H9 (cell line): ENCODE results near the gene TMEM245. TPM values are rescaled to one million over a fixed set of nuclear protein-coding genes. Genes with fewer than 3 reads are reported as not detected.

Source experiments
- DNase-seq: peaks from one replicate; pipeline ENCODE4 v3.0.0-alpha.2; 2017
- H2AFZ ChIP-seq: one replicate; pipeline ENCODE4 v1.6.1; 2013; ENCODE audit warnings: mild to moderate bottlenecking, low read length, control low read depth, moderate library complexity
- H2AK5ac ChIP-seq: 2 replicates; pipeline ENCODE4 v1.6.1; 2013; ENCODE audit warnings: low read length, control low read depth, mixed read lengths; ENCODE audit not compliant: insufficient read length
- H2BK120ac ChIP-seq: one replicate; pipeline ENCODE4 v1.6.1; 2013; ENCODE audit warnings: low read depth, mild to moderate bottlenecking, low read length, control low read depth, inconsistent platforms; ENCODE audit not compliant: poor library complexity, severe bottlenecking
- H2BK12ac ChIP-seq: 2 replicates; pipeline ENCODE4 v1.6.1; 2013; ENCODE audit warnings: low read length, control low read depth, mixed read lengths, low read depth; ENCODE audit not compliant: insufficient read length
- H2BK15ac ChIP-seq: 2 replicates; pipeline ENCODE4 v1.6.1; 2013; ENCODE audit warnings: low read depth, low read length, control low read depth
- H2BK20ac ChIP-seq: one replicate; pipeline ENCODE4 v1.6.1; 2013; ENCODE audit warnings: low read depth, mild to moderate bottlenecking, low read length, control low read depth, inconsistent platforms; ENCODE audit not compliant: poor library complexity, severe bottlenecking
- H2BK5ac ChIP-seq: 2 replicates; pipeline ENCODE4 v1.6.1; 2013; ENCODE audit warnings: low read length, control low read depth, mixed read lengths; ENCODE audit not compliant: insufficient read length
- H3K14ac ChIP-seq: 2 replicates; pipeline ENCODE4 v1.6.1; 2013; ENCODE audit warnings: low read length, control low read depth; ENCODE audit not compliant: insufficient read depth
- H3K18ac ChIP-seq: 2 replicates; pipeline ENCODE4 v1.6.1; 2013; ENCODE audit warnings: low read depth, mild to moderate bottlenecking, mixed read lengths, low read length, control low read depth; ENCODE audit not compliant: insufficient read length
- H3K23ac ChIP-seq: 2 replicates; pipeline ENCODE4 v1.6.1; 2013; ENCODE audit warnings: low read length, control low read depth, mixed read lengths, low read depth; ENCODE audit not compliant: insufficient read length
- H3K23me2 ChIP-seq: 2 replicates; pipeline ENCODE4 v1.6.1; 2013; ENCODE audit warnings: low read depth, mild to moderate bottlenecking, mixed read lengths, low read length, control low read depth; ENCODE audit not compliant: insufficient read length, poor library complexity, severe bottlenecking
- H3K27ac ChIP-seq: 2 replicates; pipeline ENCODE4 v1.5.1; 2013; ENCODE audit warnings: low read length, control low read depth, mixed read lengths, low read depth; ENCODE audit not compliant: insufficient read length
- H3K27me3 ChIP-seq: 2 replicates; pipeline ENCODE4 v1.6.1; 2013; ENCODE audit warnings: low read length, control low read depth, inconsistent platforms; ENCODE audit not compliant: insufficient read depth
- H3K4ac ChIP-seq: 2 replicates; pipeline ENCODE4 v1.6.1; 2013; ENCODE audit warnings: low read depth, mild to moderate bottlenecking, control low read depth, inconsistent platforms, low read length, moderate library complexity
- H3K4me1 ChIP-seq: 2 replicates; pipeline ENCODE4 v1.6.1; 2013; ENCODE audit warnings: low read length, control low read depth, inconsistent platforms; ENCODE audit not compliant: insufficient read depth
- H3K4me2 ChIP-seq: 2 replicates; pipeline ENCODE4 v1.6.1; 2013; ENCODE audit warnings: low read length, control low read depth, mixed read lengths; ENCODE audit not compliant: insufficient read length, insufficient read depth
- H3K56ac ChIP-seq: 2 replicates; pipeline ENCODE4 v1.6.1; 2013; ENCODE audit warnings: low read depth, mild to moderate bottlenecking, mixed read lengths, low read length, control low read depth; ENCODE audit not compliant: insufficient read length
- H3K79me1 ChIP-seq: 2 replicates; pipeline ENCODE4 v1.6.1; 2013; ENCODE audit warnings: low read depth, mild to moderate bottlenecking, moderate library complexity, low read length, control low read depth, inconsistent platforms; ENCODE audit not compliant: insufficient read depth, poor library complexity, severe bottlenecking
- H3K79me2 ChIP-seq: 2 replicates; pipeline ENCODE4 v1.6.1; 2013; ENCODE audit warnings: low read length, control low read depth, inconsistent platforms; ENCODE audit not compliant: insufficient read depth
- H3K9ac ChIP-seq: 2 replicates; pipeline ENCODE4 v1.6.1; 2013; ENCODE audit warnings: low read length, control low read depth, mixed read lengths; ENCODE audit not compliant: insufficient read length; ENCODE audit errors: extremely low read depth
- H3K9me3 ChIP-seq: one replicate; pipeline ENCODE4 v1.6.1; 2013; ENCODE audit warnings: low read depth, low read length, inconsistent platforms; ENCODE audit not compliant: control insufficient read depth
- H3T11ph ChIP-seq: one replicate; pipeline ENCODE4 v1.6.1; 2013; ENCODE audit warnings: mild to moderate bottlenecking, low read length, control low read depth, inconsistent platforms
- H4K20me1 ChIP-seq: one replicate; pipeline ENCODE4 v1.6.1; 2013; ENCODE audit not compliant: control insufficient read depth, insufficient read length, insufficient read depth
- H4K5ac ChIP-seq: 2 replicates; pipeline ENCODE4 v1.6.1; 2013; ENCODE audit warnings: low read depth, mild to moderate bottlenecking, mixed read lengths, low read length, control low read depth; ENCODE audit not compliant: insufficient read length
- H4K8ac ChIP-seq: replicated peaks from 2 replicates; pipeline ENCODE4 v1.6.1; 2013; ENCODE audit warnings: low read length, control low read depth, mixed read lengths, low read depth; ENCODE audit not compliant: insufficient read length
- H4K91ac ChIP-seq: 2 replicates; pipeline ENCODE4 v1.6.1; 2013; ENCODE audit warnings: low read depth, mild to moderate bottlenecking, moderate library complexity, mixed read lengths, low read length, control low read depth; ENCODE audit not compliant: insufficient read length
- H3K27ac Mint-ChIP-seq, 3 experiments: 2 replicates in 2 of 3; 3 replicates in 1 of 3; pipeline ENCODE4 v1.8.0; 2020 to 2021; ENCODE audit warnings: mixed read lengths in 3 of 3, mild to moderate bottlenecking in 1 of 3, moderate library complexity in 1 of 3
- H3K27me3 Mint-ChIP-seq: 2 replicates; pipeline ENCODE4 v1.8.0; 2021; ENCODE audit warnings: low read depth, mild to moderate bottlenecking, moderate library complexity, mixed read lengths
- H3K36me3 Mint-ChIP-seq, 3 experiments: 2 replicates in 2 of 3; 3 replicates in 1 of 3; pipeline ENCODE4 v1.8.0; 2020 to 2021; ENCODE audit warnings: low read depth in 3 of 3, mixed read lengths in 3 of 3; ENCODE audit not compliant: insufficient read depth in 1 of 3
- H3K4me1 Mint-ChIP-seq, 2 experiments: 2 replicates each; pipeline ENCODE4 v1.8.0; 2020; ENCODE audit warnings: mixed read lengths in 2 of 2
- H3K4me3 Mint-ChIP-seq, 2 experiments: 2 replicates in 1 of 2; 3 replicates in 1 of 2; pipeline ENCODE4 v1.8.0; 2020 to 2021; ENCODE audit warnings: mild to moderate bottlenecking in 2 of 2, mixed read lengths in 2 of 2, moderate library complexity in 1 of 2
- H3K9me3 Mint-ChIP-seq, 2 experiments: 2 replicates in 1 of 2; 3 replicates in 1 of 2; pipeline ENCODE4 v1.8.0; 2020; ENCODE audit warnings: mild to moderate bottlenecking in 2 of 2, mixed read lengths in 2 of 2, moderate library complexity in 1 of 2
- WGBS: extraction: QIAGEN DNeasy Blood & Tissue Kit; methylation state at CpG from one replicate; pipeline ENCODE4 v1.1.7; 2013; ENCODE audit warnings: missing lambda C conversion rate, low lambda C conversion rate, mixed read lengths; ENCODE audit not compliant: insufficient read length; ENCODE audit errors: extremely low coverage; 5-methylcytosine and 5-hydroxymethylcytosine counted together
- total RNA-seq: library from RNA; stranded (reverse); gene quantifications from 2 replicates; pipeline ENCODE4 v1.2.1, GENCODE V29; 2021
- TF ChIP-seq, protein P1 (sequence below): fragments of 200-600 bp; sonication (generic); conservative IDR thresholded peaks from 3 replicates; pipeline ENCODE4 v1.8.0; 2021; ENCODE audit warnings: antibody characterized with exemption, mild to moderate bottlenecking

TMEM245 gene
- total RNA-seq, 1 experiment from 2014 or later: 37.9 TPM

DNA sequence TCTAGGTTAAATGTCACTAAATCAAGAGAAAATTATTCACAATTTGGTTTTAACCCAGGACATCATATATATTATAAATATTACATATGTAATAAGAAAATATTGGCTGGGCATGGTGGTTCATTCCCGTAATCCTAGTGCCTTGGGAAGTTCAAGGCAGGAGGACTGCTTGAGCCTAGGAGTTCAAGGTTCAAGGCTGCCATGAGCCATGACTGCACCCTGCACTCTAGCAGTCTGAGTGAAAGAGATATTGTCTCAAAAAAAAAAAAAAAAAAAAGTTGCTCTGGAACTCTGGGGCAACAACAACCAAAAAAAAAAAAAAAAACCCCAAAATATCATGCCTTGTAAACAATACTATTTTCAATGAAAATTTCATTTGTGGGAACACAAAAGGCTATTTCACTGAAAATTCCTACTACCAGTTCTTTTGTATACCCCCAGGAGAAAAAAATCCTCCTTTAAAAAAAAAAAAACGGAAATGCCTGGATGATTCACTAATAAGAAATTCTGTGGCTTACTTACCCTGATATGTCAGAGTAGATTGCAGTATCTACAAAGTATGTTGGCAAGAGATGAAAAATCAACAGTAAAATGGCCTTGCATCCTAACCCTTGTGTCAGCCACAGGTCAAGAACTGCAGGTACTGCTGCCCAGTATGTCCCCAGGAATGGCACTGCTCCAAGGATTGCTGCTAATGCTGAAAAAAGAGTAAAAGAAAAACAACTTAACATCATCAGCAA lies 83.9 kb downstream of the TMEM245 start:
- Mint-ChIP-seq H3K4me1 (no peaks in the 10 kb centered on the region), H3K9me3 (no peaks in the 10 kb centered on the region), H3K27ac (no peak overlapping the region), H3K36me3 (peaks cover 17 to 63% (median 44%) of the 10 kb centered on the region in 3 experiments; a peak in 6 of 7 replicates), H3K27me3 (no peaks in the 10 kb centered on the region), H3K4me3 (no peak overlapping the region)
- no peak overlapping the region for H2BK15ac ChIP-seq
- DNase-seq: no peak
- H2AK5ac ChIP-seq: no peak overlapping the region
- TF ChIP-seq, protein P1, sequence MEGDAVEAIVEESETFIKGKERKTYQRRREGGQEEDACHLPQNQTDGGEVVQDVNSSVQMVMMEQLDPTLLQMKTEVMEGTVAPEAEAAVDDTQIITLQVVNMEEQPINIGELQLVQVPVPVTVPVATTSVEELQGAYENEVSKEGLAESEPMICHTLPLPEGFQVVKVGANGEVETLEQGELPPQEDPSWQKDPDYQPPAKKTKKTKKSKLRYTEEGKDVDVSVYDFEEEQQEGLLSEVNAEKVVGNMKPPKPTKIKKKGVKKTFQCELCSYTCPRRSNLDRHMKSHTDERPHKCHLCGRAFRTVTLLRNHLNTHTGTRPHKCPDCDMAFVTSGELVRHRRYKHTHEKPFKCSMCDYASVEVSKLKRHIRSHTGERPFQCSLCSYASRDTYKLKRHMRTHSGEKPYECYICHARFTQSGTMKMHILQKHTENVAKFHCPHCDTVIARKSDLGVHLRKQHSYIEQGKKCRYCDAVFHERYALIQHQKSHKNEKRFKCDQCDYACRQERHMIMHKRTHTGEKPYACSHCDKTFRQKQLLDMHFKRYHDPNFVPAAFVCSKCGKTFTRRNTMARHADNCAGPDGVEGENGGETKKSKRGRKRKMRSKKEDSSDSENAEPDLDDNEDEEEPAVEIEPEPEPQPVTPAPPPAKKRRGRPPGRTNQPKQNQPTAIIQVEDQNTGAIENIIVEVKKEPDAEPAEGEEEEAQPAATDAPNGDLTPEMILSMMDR: no peak
- H3K4me1 ChIP-seq: no peaks in the 10 kb centered on the region
- no peak overlapping the region for H3K9ac ChIP-seq
- no peak overlapping the region for H2BK120ac ChIP-seq
- H3T11ph ChIP-seq: no peak overlapping the region
- no peak overlapping the region for H2BK20ac ChIP-seq
- H2BK12ac ChIP-seq: no peak overlapping the region
- H3K23ac ChIP-seq: no peak overlapping the region
- no peak overlapping the region for H4K5ac ChIP-seq
- H3K27me3 ChIP-seq: no peaks in the 10 kb centered on the region
- no peaks in the 10 kb centered on the region for H3K23me2 ChIP-seq
- no CpG with 5 or more reads among the region's 2 CpGs for WGBS
- H3K14ac ChIP-seq: no peak overlapping the region
- H3K56ac ChIP-seq: no peak overlapping the region
- no peak overlapping the region for H2AFZ ChIP-seq
- no peak overlapping the region for H3K18ac ChIP-seq
- no peaks in the 10 kb centered on the region for H3K9me3 ChIP-seq
- H4K8ac ChIP-seq: no peak overlapping the region
- no peak overlapping the region for H3K4ac ChIP-seq
- no peak overlapping the region for H3K27ac ChIP-seq
- H3K79me2 ChIP-seq: no peaks in the 10 kb centered on the region
- no peak overlapping the region for H3K4me2 ChIP-seq
- no peak overlapping the region for H4K91ac ChIP-seq
- H3K79me1 ChIP-seq: no peaks in the 10 kb centered on the region
- no peak overlapping the region for H2BK5ac ChIP-seq
- H4K20me1 ChIP-seq: no peaks in the 10 kb centered on the region
